Midbrain (tissue), 1 donor: ENCODE results near the gene NDUFV2.
"Not testable (repeated sequence)": the region's sequence is repeated elsewhere in the genome, so short reads cannot be mapped to it uniquely, and the experiment has no call there.

Experiments
- DNase-seq: peaks from one replicate; lab custom pipeline; 2025; lab: John Stamatoyannopoulos, UW

The NDUFV2 gene

DNA sequence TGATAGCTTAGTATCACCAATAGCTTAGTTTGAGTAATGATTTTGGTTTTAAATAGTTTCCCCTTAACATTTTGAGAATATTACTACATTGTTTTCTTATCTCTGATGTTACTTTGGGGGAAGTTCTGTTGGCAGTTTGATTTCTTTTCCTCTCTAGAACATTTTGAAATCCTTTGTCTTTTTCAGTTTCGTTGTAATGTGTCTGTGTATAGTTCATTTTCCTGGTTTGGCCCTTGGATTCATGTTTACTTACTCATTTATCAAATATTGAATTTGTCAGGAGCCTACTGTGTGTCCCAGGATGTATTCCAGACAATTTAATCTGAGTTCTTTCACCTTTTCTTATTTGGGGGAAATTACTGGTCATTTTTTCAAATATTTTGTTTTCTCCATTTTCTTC is 50.8 kb downstream of the NDUFV2 start:
- no peak for DNase-seq

- DNase-seq = no peak
These were observed 54.2 kb downstream of the NDUFV2 start for GRCh38 chr18:9156604-9157249.

DNA sequence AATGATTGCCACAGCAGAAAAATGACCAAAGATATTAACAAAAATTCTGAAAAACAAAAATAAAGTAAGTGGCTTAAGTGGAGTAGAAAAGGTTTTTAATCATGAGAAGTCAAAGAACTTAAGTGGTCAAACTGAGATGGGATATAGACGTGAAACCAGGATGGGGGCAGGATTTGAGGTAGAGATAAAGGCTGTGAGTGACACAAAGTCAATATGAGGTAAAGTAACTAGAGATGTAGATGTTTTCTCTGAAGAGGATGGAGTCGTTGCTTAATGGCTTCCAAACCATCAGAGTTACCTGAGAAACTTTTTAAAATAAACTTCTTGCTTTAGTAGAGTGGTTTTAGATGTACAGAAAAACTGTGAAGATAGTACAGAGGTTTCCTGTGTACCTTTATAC is 55.3 kb downstream of the NDUFV2 start:
- no peak for DNase-seq

DNA sequence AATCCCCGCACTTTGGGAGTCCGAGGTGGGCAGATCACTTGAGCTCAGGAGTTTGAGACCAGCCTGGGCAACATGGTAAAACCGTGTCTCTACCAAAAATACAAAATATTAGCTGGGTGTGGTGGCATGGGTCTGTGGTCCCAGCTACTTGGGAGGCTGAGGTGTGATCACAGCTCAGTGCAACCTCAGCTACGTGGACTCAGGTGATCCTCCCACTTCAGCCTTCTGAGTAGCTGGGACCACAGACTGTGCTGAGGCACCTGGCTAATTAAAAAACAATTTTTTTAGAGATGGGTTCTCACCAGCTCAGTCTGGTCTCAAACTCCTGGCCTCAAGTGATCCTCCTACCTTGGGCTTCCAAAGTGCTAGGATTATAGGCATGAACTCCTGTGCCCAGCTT is 57.5 kb downstream of the NDUFV2 start:
- DNase-seq = no peak

- not testable (repeated sequence) for DNase-seq
These were observed 60.2 kb downstream of the NDUFV2 start for GRCh38 chr18:9162663-9163062.

DNA sequence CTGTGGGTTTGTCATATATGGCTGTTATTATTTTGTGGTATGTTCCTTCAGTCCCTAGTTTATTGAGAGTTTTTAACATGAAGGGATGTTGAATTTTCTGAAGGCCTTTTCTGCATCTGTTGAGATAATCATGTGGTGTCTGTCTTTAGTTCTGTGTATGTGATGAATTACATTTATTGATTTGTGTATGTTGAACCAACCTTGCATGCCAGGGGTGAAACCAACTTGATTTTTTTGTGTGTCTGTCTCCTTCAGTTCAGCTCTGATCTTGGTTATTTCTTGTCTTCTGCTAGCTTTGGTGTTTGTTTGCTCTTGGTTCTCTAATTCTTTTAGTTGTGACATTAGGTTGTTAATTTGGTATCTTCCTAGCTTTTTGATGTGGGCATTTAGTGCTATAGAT is 61.6 kb downstream of the NDUFV2 start:
- DNase-seq = not testable (repeated sequence)

DNA sequence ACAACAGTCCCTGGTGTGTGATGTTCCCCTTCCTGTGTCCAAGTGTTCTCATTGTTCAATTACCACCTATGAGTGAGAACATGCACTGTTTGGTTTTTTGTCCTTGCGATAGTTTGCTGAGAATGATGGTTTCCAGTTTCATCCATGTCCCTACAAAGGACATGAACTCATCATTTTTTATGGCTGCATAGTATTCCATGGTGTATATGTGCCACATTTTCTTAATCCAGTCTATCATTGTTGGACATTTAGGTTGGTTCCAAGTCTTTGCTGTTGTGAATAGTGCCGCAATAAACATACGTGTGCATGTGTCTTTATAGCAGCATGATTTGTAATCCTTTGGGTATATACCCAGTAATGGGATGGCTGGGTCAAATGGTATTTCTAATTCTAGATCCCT is 63.4 kb downstream of the NDUFV2 start:
- DNase-seq = not testable (repeated sequence)

DNA sequence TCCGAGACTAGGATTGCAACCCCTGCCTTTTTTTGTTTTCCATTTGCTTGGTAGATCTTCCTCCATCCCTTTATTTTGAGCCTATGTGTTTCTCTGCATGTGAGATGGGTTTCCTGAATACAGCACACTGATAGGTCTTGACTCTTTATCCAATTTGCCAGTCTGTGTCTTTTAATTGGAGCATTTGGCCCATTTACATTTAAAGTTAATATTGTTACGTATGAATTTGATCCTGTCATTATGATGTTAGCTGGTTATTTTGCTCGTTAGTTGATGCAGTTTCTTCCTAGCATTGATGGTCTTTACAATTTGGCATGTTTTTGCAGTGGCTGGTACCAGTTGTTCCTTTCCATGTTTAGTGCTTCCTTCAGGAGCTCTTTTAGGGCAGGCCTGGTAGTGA is 67.0 kb downstream of the NDUFV2 start:
- DNase-seq = not testable (repeated sequence)

DNA sequence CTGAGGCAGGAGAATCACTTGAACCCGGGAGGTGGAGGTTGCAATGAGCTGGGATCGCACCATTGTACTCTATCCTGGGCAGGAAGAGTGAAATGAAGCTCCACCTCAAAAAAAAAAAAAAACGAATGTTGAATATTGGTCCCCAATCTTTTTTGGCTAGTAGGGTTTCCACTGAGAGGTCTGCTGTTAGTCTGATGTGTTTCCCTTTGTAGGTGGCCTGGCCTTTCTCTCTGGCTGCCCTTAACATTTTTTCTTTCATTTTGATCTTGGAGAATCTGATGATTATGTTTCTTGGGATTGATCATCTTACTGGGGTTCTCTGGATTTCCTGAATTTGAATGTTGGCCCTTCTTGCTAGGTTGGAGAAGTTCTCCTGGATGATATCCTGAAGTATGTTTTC is 69.4 kb downstream of the NDUFV2 start:
- DNase-seq = not testable (repeated sequence)

GRCh38 chr18:9172506-9173127 is 70.1 kb downstream of the NDUFV2 start:
- DNase-seq = no peak

DNA sequence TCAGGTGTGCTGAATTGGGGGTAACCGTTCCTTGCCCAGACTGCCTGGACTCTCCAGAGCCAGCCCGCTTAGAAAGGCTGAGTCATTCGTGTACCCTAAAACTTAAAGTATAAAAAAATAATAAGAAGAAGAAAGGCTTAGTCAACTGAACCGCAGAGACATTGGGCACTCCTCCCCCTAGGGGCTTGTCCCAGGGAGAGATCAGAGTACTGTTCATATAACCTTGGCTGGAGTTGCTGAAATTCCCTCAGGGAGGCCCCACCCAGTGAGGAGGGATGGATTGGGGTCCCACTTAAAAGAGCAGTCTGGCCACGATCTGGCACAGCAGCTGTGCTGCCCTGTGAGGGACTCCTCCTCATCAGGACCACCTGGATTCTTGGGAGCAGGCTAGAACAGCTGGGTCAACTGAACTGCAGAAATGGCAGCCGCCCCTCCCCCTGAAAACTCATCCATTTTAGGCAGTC is 71.3 kb downstream of the NDUFV2 start:
- no peak for DNase-seq

- DNase-seq = no peak
These were observed 71.8 kb downstream of the NDUFV2 start for GRCh38 chr18:9174302-9174701.

- DNase-seq = no peak
These were observed 72.6 kb downstream of the NDUFV2 start for GRCh38 chr18:9175115-9175514.

DNA sequence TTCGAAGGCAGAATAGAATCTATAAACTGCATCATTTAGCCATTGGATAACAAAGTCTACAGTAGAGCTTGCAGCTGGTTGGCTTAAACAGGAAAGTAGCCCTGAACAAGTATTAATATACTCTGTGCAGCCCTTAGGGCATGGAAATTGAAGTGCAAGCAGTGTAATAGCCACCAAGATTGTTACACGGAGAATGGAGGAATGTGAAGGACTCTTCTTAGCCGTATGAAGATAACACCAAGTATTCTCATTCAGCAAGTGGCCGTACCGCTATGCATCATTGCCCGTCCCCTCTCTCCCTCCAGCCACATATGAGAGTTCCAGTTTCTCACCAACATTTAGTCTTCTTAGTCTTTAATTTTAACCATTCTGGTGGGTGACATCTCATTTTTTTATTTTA is 74.5 kb downstream of the NDUFV2 start:
- DNase-seq = no peak

DNA sequence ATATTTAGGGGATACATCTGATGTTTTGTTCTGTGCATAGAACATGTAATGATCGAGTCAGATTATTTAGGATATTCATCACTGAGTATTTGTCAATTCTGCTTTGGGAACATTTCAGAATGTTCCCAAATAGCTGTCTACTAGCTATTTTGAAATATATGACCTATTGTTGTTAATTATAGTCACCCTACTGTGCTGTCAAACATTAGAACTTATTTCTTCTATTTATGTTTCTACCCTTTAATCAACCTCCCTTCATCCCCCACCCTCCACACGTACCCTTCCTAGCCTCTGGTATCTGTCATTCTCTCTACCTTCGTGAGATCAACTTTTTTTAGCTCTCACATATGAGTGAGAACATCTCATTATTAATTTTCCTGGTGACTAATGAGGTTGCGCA is 75.0 kb downstream of the NDUFV2 start:
- DNase-seq = no peak

DNA sequence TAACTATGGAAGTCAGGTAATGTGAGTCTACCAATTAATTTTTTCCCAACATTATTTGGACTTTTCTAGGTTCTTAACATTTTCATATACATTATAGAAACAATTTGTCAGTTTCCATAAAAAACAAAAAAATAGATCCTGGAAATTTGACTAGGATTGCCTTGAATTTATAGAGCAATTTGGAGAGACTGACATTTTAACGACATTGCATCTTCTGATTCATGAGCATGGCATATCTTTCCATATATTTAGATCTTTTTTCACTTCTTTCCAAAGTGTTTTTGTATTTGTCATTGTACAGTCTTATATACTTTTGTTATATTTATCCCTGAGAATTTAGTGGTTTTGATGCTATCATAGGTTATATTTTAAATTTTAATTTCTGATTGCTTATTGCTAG is 76.1 kb downstream of the NDUFV2 start:
- no peak for DNase-seq

DNA sequence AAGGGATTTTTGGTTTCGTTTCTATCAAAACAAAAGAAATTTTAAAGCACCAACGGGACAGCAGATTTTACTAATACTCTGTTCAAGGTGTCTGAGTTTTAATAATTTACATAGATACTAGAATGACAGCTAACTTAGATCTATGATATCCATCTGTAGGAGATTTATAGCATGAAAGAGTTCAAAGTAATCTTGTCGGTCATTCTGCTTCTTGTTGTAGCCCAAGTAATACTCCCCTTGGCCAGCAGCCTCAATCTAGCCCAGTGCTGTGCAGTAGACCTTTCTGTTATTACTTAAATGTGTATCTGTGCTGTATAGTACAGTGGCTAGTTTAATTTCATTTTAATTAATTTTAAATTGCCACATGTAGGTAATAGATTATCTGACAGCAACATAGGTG is 78.8 kb downstream of the NDUFV2 start:
- DNase-seq = no peak

GRCh38 chr18:9182852-9183399 is 80.4 kb downstream of the NDUFV2 start:
- DNase-seq = no peak
